Stimulated activated CD8-positive, alpha-beta memory T cell treated with anti-CD3 and anti-CD28 coated beads, Interleukin-4, amount 100 ng/mL, for 4 hours (primary cell): ENCODE data around the gene KIAA0232.
A peak's percentile ranks its signal among the peaks of the same experiment; 100 is the strongest.
"Not testable (repeated sequence)": the region's sequence is repeated elsewhere in the genome, so short reads cannot be mapped to it uniquely, and the experiment has no call there.

Source experiments
- DNase-seq, 2 donors: peaks; one replicate each; pipeline ENCODE4 v3.0.0-alpha.2; 2020; ENCODE audit warnings: low read depth in 2 of 2, low spot score in 1 of 2

The KIAA0232 gene

GRCh38 chr4:6775746-6776145 is 6.8 kb upstream of the KIAA0232 start:
- no peak for DNase-seq

- no peak for DNase-seq
Observed at GRCh38 chr4:6776920-6777635, 5.4 kb upstream of the KIAA0232 start.

GRCh38 chr4:6777636-6778281 is 4.8 kb upstream of the KIAA0232 start:
- no peak for DNase-seq

- no peak for DNase-seq
Observed at GRCh38 chr4:6778435-6778834, 4.1 kb upstream of the KIAA0232 start.

- no peak for DNase-seq
Observed at GRCh38 chr4:6779667-6780565, 2.6 kb upstream of the KIAA0232 start.

- DNase-seq, result no peak
Observed at GRCh38 chr4:6781113-6781512, 1.4 kb upstream of the KIAA0232 start.

- no peak for DNase-seq
Observed at GRCh38 chr4:6781561-6781960, 966 bp upstream of the KIAA0232 start.

- DNase-seq, result no peak
Observed at GRCh38 chr4:6782846-6783110, 251 bp downstream of the KIAA0232 start.

GRCh38 chr4:6783111-6783981 is 819 bp downstream of the KIAA0232 start:
- peak; percentile 69 to 74 for DNase-seq

- DNase-seq, result no peak
Observed at GRCh38 chr4:6785572-6785925, 3.0 kb downstream of the KIAA0232 start.

GRCh38 chr4:6788123-6788522 is 5.6 kb downstream of the KIAA0232 start:
- no peak for DNase-seq

GRCh38 chr4:6791245-6791644 is 8.7 kb downstream of the KIAA0232 start:
- not testable (repeated sequence) for DNase-seq

- not testable (repeated sequence) for DNase-seq
Observed at GRCh38 chr4:6791796-6792195, 9.3 kb downstream of the KIAA0232 start.

GRCh38 chr4:6794189-6794588 is 11.7 kb downstream of the KIAA0232 start:
- DNase-seq, result no peak

- DNase-seq, result no peak
Observed at GRCh38 chr4:6795821-6796220, 13.3 kb downstream of the KIAA0232 start.

- DNase-seq, result not testable (repeated sequence)
Observed at GRCh38 chr4:6797368-6797767, 14.8 kb downstream of the KIAA0232 start.

- no peak for DNase-seq
Observed at GRCh38 chr4:6799091-6799490, 16.6 kb downstream of the KIAA0232 start.

- no peak for DNase-seq
Observed at GRCh38 chr4:6802025-6802424, 19.5 kb downstream of the KIAA0232 start.

GRCh38 chr4:6802626-6803025 is 20.1 kb downstream of the KIAA0232 start:
- no peak for DNase-seq

GRCh38 chr4:6803246-6803645 is 20.7 kb downstream of the KIAA0232 start:
- DNase-seq, result no peak

- DNase-seq, result no peak
Observed at GRCh38 chr4:6804082-6804752, 21.7 kb downstream of the KIAA0232 start.
